K562 (cell line): ENCODE data around the gene IL17RC. TPM values are rescaled to one million over a fixed set of nuclear protein-coding genes. Genes with fewer than 3 reads are reported as not detected.

Experiments used
- ARHGAP35 ChIP-seq: fragments of 450-650 bp; IDR thresholded peaks from 2 replicates; pipeline ENCODE4 v1.6.1; 2018; ENCODE audit not compliant: partially characterized antibody
- ARID4B ChIP-seq: sonication (generic); formaldehyde crosslinking; IDR thresholded peaks from 2 replicates; pipeline ENCODE4 v1.8.0; 2022; ENCODE audit warnings: mild to moderate bottlenecking, missing genetic modification reagents
- BHLHE40 ChIP-seq: IDR thresholded peaks from 2 replicates; pipeline ENCODE4 v1.6.1; 2011; ENCODE audit warnings: low read length, improper control_type of control experiment
- CEBPG ChIP-seq, 3 experiments: fragments of 200-800 bp in 1 of 3; sonication (Bioruptor generic) in 1 of 3; sonication (generic) in 1 of 3; formaldehyde crosslinking in 1 of 3; IDR thresholded peaks in 2 of 3; conservative IDR thresholded peaks in 1 of 3; 2 replicates each; pipeline versions ENCODE4 v1.6.1 to v1.8.0; 2016 to 2022; ENCODE audit warnings: missing compliant biosample characterization in 2 of 3, missing genetic modification characterization in 2 of 3, mild to moderate bottlenecking in 1 of 3, missing genetic modification reagents in 1 of 3
- CREB5 ChIP-seq: fragments of 250-450 bp; sonication (Bioruptor Pico); IDR thresholded peaks from 2 replicates; pipeline ENCODE4 v1.5.0; 2020; ENCODE audit warnings: mild to moderate bottlenecking
- CTBP1 ChIP-seq: fragments of 450-650 bp; IDR thresholded peaks from 2 replicates; pipeline ENCODE4 v1.6.1; 2016; ENCODE audit warnings: borderline replicate concordance
- DEAF1 ChIP-seq: fragments of 450-650 bp; formaldehyde crosslinking; IDR thresholded peaks from 2 replicates; pipeline ENCODE4 v1.4.0; 2020; ENCODE audit warnings: mild to moderate bottlenecking, moderate library complexity
- DPF2 ChIP-seq: fragments of 450-650 bp; IDR thresholded peaks from 2 replicates; pipeline ENCODE4 v1.6.1; 2016
- HCFC1 ChIP-seq: IDR thresholded peaks from 2 replicates; pipeline ENCODE4 v1.6.1; 2012; ENCODE audit warnings: low read depth, low read length, improper control_type of control experiment
- IRF1 ChIP-seq: sonication (generic); formaldehyde crosslinking; IDR thresholded peaks from 2 replicates; pipeline ENCODE4 v1.8.0; 2022; ENCODE audit warnings: missing genetic modification reagents, mild to moderate bottlenecking, borderline replicate concordance
- NRF1 ChIP-seq, 2 experiments: fragments of 450-650 bp; IDR thresholded peaks in 1 of 2; conservative IDR thresholded peaks in 1 of 2; 2 replicates each; pipeline ENCODE4 v1.6.1; 2014; ENCODE audit warnings: mild to moderate bottlenecking in 2 of 2
- POLR2G ChIP-seq: fragments of 200-400 bp; formaldehyde crosslinking; IDR thresholded peaks from 2 replicates; pipeline ENCODE4 v1.6.1; 2017; ENCODE audit warnings: low read depth, mild to moderate bottlenecking, antibody characterized with exemption, low read length, moderate library complexity
- RBM34 ChIP-seq: fragments of 200-400 bp; formaldehyde crosslinking; IDR thresholded peaks from 2 replicates; pipeline ENCODE4 v1.6.1; 2018; ENCODE audit warnings: low read length, borderline replicate concordance; ENCODE audit not compliant: insufficient read depth
- ZBED1 ChIP-seq: IDR thresholded peaks from 2 replicates; pipeline ENCODE4 v1.6.1; 2014
- ZFP30 ChIP-seq: fragments of 250-450 bp; sonication (Bioruptor Pico); IDR thresholded peaks from 2 replicates; pipeline ENCODE4 v1.8.0; 2022; ENCODE audit warnings: moderate library complexity, mild to moderate bottlenecking, inconsistent platforms, borderline replicate concordance
- ZFP91 ChIP-seq: sonication (generic); formaldehyde crosslinking; IDR thresholded peaks from 2 replicates; pipeline ENCODE4 v1.8.0; 2022; ENCODE audit warnings: mild to moderate bottlenecking, missing genetic modification reagents
- ZNF311 ChIP-seq: fragments of 250-450 bp; sonication (Bioruptor Pico); IDR thresholded peaks from 2 replicates; pipeline ENCODE4 v1.4.0; 2020; ENCODE audit warnings: mild to moderate bottlenecking, moderate library complexity
- ZNF316 ChIP-seq: fragments of 450-650 bp; IDR thresholded peaks from 2 replicates; pipeline ENCODE4 v1.6.1; 2016
- polyA plus RNA-seq, 8 experiments: library from polyadenylated mRNA; depleted of rRNA in 4 of 8; stranded (reverse) in 5 of 8; unstranded in 3 of 8; fragments of >200 nt; fragmentation: Nextera tagmentation in 2 of 8; fragmentation: Illumina TruSeq in 1 of 8; extraction: Ambion mirVana in 2 of 8; extraction: Trizol in 1 of 8; gene quantifications; 2 replicates each; pipeline versions ENCODE4 v1.2.1 to v1.2.3, GENCODE V29; 2011 to 2014; ENCODE audit warnings: inconsistent platforms in 1 of 8, missing spikeins in 1 of 8
- total RNA-seq, 7 experiments: library from RNA; depleted of rRNA in 6 of 7; stranded (reverse); fragments of >200 nt in 6 of 7; fragmentation: Illumina TruSeq in 2 of 7; extraction: Trizol in 2 of 7; gene quantifications; 2 replicates each; pipeline versions ENCODE4 v1.2.1 to v1.2.3, GENCODE V29; 2011 to 2021; ENCODE audit warnings: low replicate concordance in 1 of 7

Gene IL17RC
- total and polyA plus RNA-seq, 9 of the 15 experiments (the other 6 are each of a cell fraction or from before 2014, with no cell fraction given), result 0.15 to 11.4 (median 7.1) TPM; not detected in 1

GRCh38 chr3:9933561-9934234 is 16.8 kb downstream of the IL17RC start, which contains the start of gene CRELD1 (continued):
- peak; percentile 87 for TF ChIP-seq POLR2G
- no peak for TF ChIP-seq ARHGAP35
- peak; percentile 37; the same call in 1 of the 2 replicates for TF ChIP-seq BHLHE40
- TF ChIP-seq ARID4B (CRISPR knock-in tag), result peak; percentile 74
- peak; percentile 34 for TF ChIP-seq HCFC1
- peak; percentile 79 to 83 for TF ChIP-seq NRF1 (conservative IDR thresholded peaks at IDR 0.05 in 1 of 2, IDR thresholded peaks at IDR 0.05 in 1 of 2)
- TF ChIP-seq DPF2, result peak; percentile 51
- TF ChIP-seq RBM34, result no peak
- no peak for TF ChIP-seq ZBED1
- TF ChIP-seq CREB5, result no peak
- TF ChIP-seq ZNF316, result no peak
- TF ChIP-seq ZFP91 (CRISPR knock-in tag), result peak; percentile 84; the same call in 1 of the 2 replicates
- TF ChIP-seq IRF1 (CRISPR knock-in tag), result no peak
- no peak for TF ChIP-seq ZNF311 (CRISPR knock-in tag)
- peak; percentile 16 for TF ChIP-seq CTBP1
- peak; percentile 84 for TF ChIP-seq CEBPG (CRISPR knock-in tag; IDR thresholded peaks at IDR 0.05)
- TF ChIP-seq CEBPG (tag; conservative IDR thresholded peaks at IDR 0.05 in 1 of 2, IDR thresholded peaks at IDR 0.05 in 1 of 2), result peak; percentile 57 to 82; a peak in 3 of 4 replicates
- TF ChIP-seq ZFP30 (CRISPR knock-in tag), result no peak
- no peak for TF ChIP-seq DEAF1 (CRISPR knock-in tag)
